HEK293T (cell line): ENCODE results near the gene GPR39.

Experiments used
- CTCF ChIA-PET: fragments of 350-600 bp; formaldehyde crosslinking; extraction: SDS; loops from one replicate; lab custom pipeline; 2021; ENCODE audit warnings: antibody characterized with exemption, inconsistent platforms; lab: Yijun Ruan, JAX
- POLR2A ChIA-PET: fragments of 350-600 bp; formaldehyde crosslinking; extraction: SDS; loops from one replicate; lab custom pipeline; 2020; ENCODE audit warnings: antibody characterized with exemption, inconsistent platforms; lab: Yijun Ruan, JAX
- DNase-seq: peaks from one replicate; pipeline ENCODE4 v3.0.0; 2012; ENCODE audit warnings: mixed read lengths; ENCODE audit errors: extremely low spot score
- ARNT ChIP-seq: fragments of 450-650 bp; IDR thresholded peaks from 2 replicates; pipeline ENCODE4 v1.6.1; 2017; ENCODE audit warnings: mild to moderate bottlenecking
- BHLHE40 ChIP-seq: fragments of 450-650 bp; IDR thresholded peaks from 2 replicates; pipeline ENCODE4 v1.6.1; 2016; ENCODE audit warnings: mild to moderate bottlenecking, moderate library complexity, borderline replicate concordance
- CTBP1 ChIP-seq: fragments of 450-650 bp; IDR thresholded peaks from 2 replicates; pipeline ENCODE4 v1.6.1; 2016; ENCODE audit warnings: borderline replicate concordance
- ELF4 ChIP-seq: fragments of 450-650 bp; IDR thresholded peaks from 2 replicates; pipeline ENCODE4 v1.6.1; 2017; ENCODE audit warnings: antibody characterized with exemption
- FOXA1 ChIP-seq: fragments of 450-650 bp; IDR thresholded peaks from 2 replicates; pipeline ENCODE4 v1.6.1; 2016; ENCODE audit warnings: mild to moderate bottlenecking
- FOXK2 ChIP-seq: fragments of 450-650 bp; IDR thresholded peaks from 2 replicates; pipeline ENCODE4 v1.6.1; 2016; ENCODE audit warnings: mild to moderate bottlenecking
- FOXM1 ChIP-seq: fragments of 450-650 bp; IDR thresholded peaks from 2 replicates; pipeline ENCODE4 v1.6.1; 2017; ENCODE audit warnings: mild to moderate bottlenecking, borderline replicate concordance
- HDGF ChIP-seq: fragments of 450-650 bp; IDR thresholded peaks from 2 replicates; pipeline ENCODE4 v1.6.1; 2017; ENCODE audit warnings: antibody characterized with exemption, borderline replicate concordance
- L3MBTL2 ChIP-seq: fragments of 450-650 bp; conservative IDR thresholded peaks from 2 replicates; pipeline ENCODE4 v1.6.1; 2016; ENCODE audit warnings: mild to moderate bottlenecking
- LEF1 ChIP-seq: fragments of 450-650 bp; IDR thresholded peaks from 2 replicates; pipeline ENCODE4 v1.6.1; 2017; ENCODE audit warnings: mild to moderate bottlenecking, borderline replicate concordance
- NFRKB ChIP-seq: fragments of 450-650 bp; IDR thresholded peaks from 2 replicates; pipeline ENCODE4 v1.6.1; 2016; ENCODE audit warnings: mild to moderate bottlenecking, moderate library complexity
- SP1 ChIP-seq: fragments of 450-650 bp; IDR thresholded peaks from 2 replicates; pipeline ENCODE4 v1.6.1; 2017
- SUZ12 ChIP-seq: fragments of 450-650 bp; IDR thresholded peaks from 2 replicates; pipeline ENCODE4 v1.6.1; 2016; ENCODE audit warnings: mild to moderate bottlenecking
- TARDBP ChIP-seq: fragments of 450-650 bp; IDR thresholded peaks from 2 replicates; pipeline ENCODE4 v1.6.1; 2016
- ZNF384 ChIP-seq: fragments of 450-650 bp; IDR thresholded peaks from 2 replicates; pipeline ENCODE4 v1.6.1; 2016
- TF ChIP-seq, protein P1 (sequence below): fragments of 450-650 bp; IDR thresholded peaks from 2 replicates; pipeline ENCODE4 v1.6.1; 2016

The GPR39 gene

GRCh38 chr2:132466428-132467028 lies 49.9 kb downstream of the GPR39 start:
- POLR2A ChIA-PET, result no interaction called here
- CTCF ChIA-PET, result interaction anchor here (0.6 kb wide), 1 partner anchor 55 kb away, joined by 3 read pairs; no protein-coding TSS in a partner anchor
- TF ChIP-seq, protein P1, sequence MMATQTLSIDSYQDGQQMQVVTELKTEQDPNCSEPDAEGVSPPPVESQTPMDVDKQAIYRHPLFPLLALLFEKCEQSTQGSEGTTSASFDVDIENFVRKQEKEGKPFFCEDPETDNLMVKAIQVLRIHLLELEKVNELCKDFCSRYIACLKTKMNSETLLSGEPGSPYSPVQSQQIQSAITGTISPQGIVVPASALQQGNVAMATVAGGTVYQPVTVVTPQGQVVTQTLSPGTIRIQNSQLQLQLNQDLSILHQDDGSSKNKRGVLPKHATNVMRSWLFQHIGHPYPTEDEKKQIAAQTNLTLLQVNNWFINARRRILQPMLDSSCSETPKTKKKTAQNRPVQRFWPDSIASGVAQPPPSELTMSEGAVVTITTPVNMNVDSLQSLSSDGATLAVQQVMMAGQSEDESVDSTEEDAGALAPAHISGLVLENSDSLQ, result no peak
- TF ChIP-seq ARNT (no peak), FOXA1 (no peak)
- no peak for DNase-seq

DNA sequence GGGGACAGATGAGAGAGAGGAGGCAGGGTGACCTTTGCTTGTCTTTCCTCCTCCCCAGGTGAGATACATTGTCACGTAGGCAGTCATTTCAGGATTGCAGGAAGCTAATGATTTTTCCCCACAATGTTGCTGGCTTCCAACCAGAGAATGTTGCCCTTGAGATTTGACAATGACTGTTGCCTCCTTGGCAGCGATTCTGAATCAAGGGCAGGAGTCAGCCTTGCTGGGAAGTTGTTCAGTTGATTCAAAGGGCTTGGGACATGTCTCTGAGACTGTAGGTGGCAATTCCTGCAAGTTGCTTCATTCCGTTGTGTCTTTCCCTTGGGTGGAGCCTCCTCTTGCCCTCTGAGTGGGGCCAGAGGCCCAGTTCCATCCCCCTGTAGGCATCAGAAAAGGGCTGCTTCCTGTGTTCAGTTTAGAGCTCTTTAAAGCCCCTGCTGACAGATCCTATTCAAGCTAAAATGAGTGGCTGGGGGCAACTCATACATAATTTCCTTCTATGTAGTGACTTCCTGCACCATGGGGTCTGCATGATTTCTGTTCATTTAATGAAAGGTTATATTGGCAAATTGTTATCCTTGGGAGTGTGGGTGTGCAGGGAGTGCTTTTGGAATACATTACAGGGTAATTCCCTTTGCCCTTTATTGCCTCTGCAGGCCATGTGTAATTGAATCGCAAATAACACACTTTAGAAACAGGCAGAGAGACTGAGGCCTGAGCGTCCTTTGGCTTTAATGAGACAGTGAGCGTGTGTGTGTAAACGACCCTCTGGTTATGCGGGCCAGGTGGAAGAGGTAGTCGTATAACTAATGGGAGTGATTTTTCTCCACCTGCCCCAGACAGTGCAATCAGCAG lies 52.4 kb downstream of the GPR39 start:
- TF ChIP-seq FOXA1, result no peak
- no peak for TF ChIP-seq CTBP1
- CTCF ChIA-PET, result interaction anchor here (0.6 kb wide), 1 partner anchor 13 kb away, joined by 3 read pairs; no protein-coding TSS in a partner anchor
- no peak for DNase-seq
- POLR2A ChIA-PET, result no interaction called here

DNA sequence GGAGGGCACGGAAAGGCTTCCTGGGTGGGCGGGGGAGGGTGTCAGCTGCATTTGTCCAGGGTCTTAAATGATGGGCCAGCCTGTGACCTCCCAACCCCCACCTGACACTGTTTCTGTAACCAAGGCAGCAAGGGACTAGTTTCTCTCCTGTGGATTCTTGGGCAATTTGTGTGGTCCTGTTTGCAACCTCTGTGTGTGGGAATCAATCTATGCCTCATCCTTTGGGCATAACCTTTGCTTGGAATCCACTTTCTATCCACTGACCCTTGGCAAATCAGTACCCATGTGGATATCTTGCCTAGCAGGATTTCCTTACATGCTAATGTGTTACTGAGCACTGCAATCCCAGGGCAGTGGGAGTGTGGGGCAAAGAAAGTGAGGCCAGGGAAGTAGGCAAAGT lies 54.1 kb downstream of the GPR39 start:
- DNase-seq, result no peak
- CTCF ChIA-PET, result no interaction called here
- TF ChIP-seq ZNF384 (no peak), CTBP1 (no peak)
- POLR2A ChIA-PET, result no interaction called here

DNA sequence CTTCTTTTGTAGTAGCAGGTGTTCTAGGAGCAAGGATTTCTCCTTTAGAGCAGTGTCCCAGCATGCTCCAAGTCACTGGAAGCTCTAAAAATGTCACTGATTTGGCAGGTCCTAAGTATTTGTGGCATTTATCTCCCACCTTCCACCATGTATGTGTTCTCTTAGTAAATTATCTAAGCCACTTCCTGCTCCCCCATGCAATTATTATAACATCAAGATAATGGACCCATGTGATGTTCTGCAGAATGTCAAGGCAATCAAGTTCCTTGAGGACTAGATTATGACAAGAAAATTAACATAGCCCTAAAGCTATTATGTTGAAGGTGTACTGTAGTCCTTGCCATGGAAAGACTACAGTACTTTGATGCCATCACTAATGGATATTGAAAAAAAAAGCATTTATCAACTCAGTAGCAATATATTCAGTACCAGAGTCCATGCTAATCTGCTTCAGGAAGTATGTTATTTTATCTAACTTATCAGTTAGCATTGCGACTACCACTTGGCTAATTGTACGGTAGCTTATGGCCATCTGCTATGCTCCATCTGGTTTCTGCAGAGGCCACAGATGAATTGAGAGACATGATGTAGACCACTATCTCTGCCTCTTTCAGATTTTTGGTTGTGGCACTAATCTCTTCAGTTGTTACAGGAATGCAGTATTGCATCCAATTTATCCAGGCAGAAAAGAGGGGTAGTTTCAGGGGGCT lies 56.7 kb downstream of the GPR39 start:
- ChIA-PET CTCF (no interaction called here), POLR2A (no interaction called here)
- DNase-seq, result no peak
- TF ChIP-seq NFRKB (no peak), ELF4 (no peak), CTBP1 (no peak), FOXK2 (no peak), HDGF (no peak), TARDBP (no peak)
- TF ChIP-seq, protein P1, result no peak

DNA sequence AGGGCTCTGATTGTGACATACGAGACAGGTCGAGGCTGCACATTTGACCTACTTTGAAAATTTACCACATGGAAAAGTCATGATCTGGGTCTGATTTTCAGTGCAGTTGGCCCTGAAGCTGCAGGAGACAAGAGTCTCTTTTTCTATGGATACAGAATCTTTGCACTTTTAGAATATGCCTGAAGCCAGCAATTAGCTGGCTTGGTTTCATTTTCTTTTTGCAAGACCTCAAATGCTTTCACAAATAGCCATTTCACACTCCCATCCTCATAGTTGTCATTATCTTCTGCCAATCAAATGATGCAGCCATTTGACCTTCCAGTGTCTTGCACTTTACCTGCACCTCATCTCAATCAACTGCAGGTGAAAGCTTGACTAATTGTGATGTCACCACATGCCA lies 59.0 kb downstream of the GPR39 start:
- no peak for DNase-seq

DNA sequence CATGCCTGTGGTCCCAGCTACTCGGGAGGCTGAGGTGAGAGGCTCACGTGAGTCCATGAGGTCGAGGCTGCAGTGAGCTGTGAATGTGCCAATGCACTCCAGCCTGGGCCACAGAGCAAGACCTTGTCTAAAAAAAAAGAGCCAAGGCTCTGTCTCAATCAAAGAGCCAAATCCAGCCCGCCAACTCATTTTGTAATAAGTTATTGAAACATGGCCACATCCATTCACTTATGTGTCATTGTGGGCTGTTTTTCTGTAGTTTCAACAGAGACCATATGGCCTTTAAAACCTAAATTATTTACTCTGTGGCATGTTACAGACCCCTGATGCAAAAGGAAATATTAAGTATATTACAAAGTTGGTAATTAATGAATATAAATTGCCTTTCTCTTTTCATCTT lies 60.8 kb downstream of the GPR39 start:
- TF ChIP-seq FOXK2, result no peak
- TF ChIP-seq FOXM1, result no peak
- TF ChIP-seq SUZ12, result no peak
- no peak for TF ChIP-seq FOXA1
- TF ChIP-seq ZNF384, result no peak
- no peak for TF ChIP-seq CTBP1
- TF ChIP-seq, protein P1, result no peak
- no peak for TF ChIP-seq SP1
- TF ChIP-seq BHLHE40, result no peak
- no peak for TF ChIP-seq LEF1
- no peak for TF ChIP-seq HDGF
- TF ChIP-seq L3MBTL2, result no peak
- TF ChIP-seq ELF4, result no peak
- no peak for TF ChIP-seq ARNT
- TF ChIP-seq NFRKB, result no peak
- no peak for TF ChIP-seq TARDBP
- DNase-seq, result no peak
- POLR2A ChIA-PET, result no interaction called here
- CTCF ChIA-PET, result no interaction called here

More for the DNA sequence above, 59.0 kb downstream of the GPR39 start:
- ChIA-PET POLR2A (no interaction called here), CTCF (no interaction called here)
- TF ChIP-seq LEF1 (no peak), L3MBTL2 (no peak), HDGF (no peak), ARNT (no peak), FOXM1 (no peak), CTBP1 (no peak), BHLHE40 (no peak), SUZ12 (no peak), FOXK2 (no peak), NFRKB (no peak), ELF4 (no peak), FOXA1 (no peak), ZNF384 (no peak), TARDBP (no peak), SP1 (no peak)
- TF ChIP-seq, protein P1, result no peak
